Measurements from ENCODE around the gene DMD.

The DMD gene

DNA sequence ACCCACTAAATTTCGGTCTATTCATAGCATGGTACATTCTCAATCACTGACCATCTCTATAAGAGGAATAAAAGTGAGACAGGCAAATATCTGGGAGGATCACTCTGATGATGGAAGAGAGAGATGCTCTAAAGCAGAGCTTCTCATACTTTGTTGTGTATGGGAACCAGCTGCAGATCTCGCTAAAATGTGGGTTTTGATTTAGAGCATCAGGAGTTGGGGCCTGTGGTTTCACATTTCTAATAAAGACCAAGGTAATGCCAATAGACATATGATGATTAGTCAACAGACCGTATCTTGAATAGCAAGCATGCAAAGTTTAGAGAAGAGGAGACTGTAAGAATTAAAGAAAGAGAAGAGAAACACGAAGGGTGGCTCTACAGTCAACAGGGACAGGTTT, 2032.1 kb downstream of the DMD start:
- DNase-seq (ENCODE audit: low spot score): no peak

DNA sequence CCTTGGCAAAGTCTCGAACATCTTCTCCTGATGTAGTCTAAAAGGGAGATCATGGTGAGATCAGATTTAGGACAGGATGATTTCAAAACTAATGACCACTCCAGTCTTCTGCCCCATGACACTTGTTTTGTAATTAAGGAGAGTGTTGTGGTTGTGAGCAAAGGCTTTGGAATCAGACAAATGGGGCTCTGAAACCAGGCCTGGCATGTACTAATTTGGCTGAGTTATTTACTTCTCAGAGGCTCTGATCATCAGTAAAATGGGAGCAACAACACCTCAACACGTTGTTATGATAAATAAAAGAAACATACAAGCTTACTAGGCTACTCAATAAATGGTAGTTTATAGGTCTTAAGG, 2032.6 kb downstream of the DMD start:
- no peak for DNase-seq (ENCODE audit: low spot score)

DNA sequence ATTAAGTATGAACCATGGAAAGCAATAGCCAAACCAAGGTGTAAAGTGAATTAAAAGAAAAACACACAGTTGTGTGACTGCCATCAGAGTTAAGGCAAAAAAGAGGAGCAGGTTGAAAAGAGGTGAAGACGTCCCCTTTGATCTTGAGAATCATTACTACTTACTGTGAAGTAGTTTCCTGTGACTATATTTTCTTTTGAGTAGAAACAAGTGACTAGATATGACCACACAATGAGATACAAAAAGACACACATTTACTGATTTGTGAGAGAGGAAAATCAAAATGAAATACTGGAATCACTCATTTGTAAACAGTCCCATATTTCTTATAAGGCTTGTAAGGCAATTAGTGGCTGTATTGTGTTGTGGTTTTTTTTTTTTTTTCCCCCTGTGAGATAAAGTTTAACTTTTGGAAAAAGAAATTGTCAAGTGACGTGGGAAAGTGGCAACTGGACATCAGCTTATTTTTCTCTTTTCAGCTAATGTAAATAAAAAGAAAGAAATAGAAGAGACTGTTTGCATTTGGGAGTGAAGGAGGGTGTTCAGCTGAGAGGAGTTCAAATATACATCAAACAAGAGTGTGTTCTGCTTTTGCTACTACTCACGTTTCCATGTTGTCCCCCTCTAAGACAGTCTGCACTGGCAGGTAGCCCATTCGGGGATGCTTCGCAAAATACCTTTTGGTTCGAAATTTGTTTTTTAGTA, 2033.1 kb downstream of the DMD start:
- DNase-seq (ENCODE audit: low spot score): no peak

DNA sequence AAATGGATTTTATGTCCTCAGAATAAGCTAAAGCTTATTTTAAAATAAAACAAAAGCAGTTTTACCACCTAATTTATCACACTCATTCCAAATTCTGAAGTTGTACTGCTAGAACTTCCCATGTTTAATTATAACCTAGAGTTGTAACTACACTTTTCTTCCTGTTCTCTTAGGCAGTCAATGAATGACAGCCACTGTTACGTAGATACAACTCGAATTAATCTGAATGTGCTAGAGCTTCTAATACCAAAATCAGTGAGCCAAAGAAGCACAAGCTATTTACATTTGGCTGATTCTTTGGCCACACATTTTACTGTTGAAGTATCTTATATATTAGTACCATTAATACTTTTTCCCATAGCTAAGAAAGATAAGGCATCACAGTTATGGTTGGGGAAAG, 2040.6 kb downstream of the DMD start:
- DNase-seq (ENCODE audit: low spot score): no peak

DNA sequence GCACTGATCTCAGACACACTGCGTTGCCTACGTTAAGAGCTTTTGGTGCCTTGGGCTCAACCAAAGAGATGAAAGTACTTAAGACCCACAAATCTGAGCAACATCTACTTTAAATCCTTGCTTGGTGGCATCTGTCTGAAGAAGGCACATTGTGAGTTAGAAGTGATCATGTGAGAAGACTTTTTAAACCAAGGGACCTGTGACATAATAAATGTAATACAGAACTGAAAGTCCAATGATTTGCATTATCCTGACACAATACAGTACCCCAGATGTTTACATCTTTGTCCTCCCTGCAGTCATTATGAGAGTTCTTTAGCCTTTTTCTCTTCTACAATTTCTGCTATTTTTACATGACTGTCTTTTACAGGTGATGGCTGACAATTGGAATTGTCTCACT, 2042.8 kb downstream of the DMD start:
- DNase-seq (ENCODE audit: low spot score): no peak

DNA sequence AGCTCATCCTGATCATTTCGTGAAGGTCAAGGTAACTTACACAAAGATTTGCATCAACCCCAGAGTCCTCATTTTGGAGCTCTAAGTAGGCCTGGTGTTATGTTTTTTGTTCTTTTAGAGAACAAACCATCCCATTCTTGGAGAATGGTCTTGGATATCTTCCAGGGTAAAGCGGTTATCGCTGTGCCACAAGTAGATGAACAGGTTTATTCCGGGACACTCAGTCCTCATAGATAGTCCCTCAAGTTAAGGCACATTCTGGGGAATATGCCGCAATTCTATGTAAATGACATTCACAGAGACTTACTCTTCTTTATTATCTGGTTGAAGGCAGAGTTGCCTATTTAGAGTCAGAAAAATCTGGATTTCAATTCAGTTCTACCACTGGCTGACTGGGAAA, 2044.5 kb downstream of the DMD start:
- DNase-seq (ENCODE audit: low spot score): no peak

DNA sequence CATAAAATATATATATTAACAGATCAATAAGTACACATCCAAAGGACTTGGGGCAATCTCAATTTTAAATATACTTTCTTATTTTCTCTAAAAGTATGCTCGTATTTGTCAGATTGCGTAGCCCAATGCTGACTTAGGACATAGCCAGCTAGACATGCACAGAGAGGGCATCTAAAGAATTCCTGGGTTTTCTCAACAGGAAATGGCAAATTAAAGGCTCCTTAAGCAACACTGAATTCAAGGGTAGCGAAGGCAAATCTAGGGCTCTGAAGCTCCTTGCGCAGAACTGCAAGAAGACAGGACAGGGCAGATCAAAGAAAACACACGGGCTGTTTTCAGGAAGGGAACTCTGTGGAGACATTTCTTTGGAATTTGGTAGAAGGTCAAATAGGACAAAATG, 2044.9 kb downstream of the DMD start:
- DNase-seq (ENCODE audit: low spot score): no peak

DNA sequence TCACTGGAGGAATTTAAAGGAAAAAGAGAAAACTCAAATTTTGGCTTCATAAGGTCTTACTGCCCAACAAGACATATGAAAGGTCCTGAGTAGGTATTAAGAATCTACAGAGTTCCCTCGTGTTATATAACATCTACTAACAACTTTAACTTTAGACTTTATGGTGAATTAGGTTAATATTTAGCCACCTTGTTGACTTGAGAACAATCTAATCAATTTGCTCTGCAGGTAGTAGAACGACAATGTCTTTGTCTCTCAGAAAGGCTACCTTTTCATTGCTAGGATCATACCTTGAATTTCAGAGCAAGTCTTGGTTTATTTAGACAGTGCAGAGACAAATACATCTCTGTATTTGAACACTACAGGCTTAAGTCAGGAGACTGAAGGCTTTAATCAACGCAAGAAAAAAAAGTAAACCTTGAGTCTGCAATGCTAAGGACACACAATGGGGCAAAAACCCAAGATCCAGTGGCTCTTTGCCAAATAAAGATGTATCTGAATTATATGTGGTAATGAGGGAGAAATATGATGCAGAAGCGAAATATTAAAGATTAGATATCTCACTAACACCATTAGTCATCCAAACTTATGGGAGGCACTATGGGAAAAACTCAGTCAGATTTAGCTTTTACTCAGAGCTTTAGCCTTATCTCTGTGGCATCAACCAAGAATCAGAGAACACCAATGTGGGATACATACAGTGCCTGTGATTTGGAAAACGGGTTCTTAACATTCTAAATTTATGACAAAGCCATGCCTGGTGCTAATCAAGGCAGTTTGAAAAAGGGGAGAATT, 2045.9 kb downstream of the DMD start:
- no peak for DNase-seq (ENCODE audit: low spot score)

DNA sequence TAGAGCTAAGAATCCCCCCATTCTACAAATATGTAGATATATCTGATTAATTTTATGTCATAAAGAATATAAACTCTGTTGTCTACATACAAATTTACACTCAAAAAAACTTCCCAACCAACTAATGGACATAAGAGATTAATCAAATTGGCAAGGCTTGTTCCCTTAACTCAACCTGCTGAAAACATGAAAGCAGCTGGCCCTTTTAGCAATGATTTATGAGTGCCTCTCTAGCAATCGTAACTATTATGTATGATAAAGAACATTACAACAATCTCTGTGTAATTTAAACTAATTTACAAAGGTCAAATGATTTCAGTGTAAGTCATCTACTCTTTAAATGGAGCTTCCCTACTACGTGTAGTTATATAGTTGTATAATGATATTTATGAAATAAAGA, 2056.4 kb downstream of the DMD start:
- DNase-seq (ENCODE audit: low spot score): no peak

DNA sequence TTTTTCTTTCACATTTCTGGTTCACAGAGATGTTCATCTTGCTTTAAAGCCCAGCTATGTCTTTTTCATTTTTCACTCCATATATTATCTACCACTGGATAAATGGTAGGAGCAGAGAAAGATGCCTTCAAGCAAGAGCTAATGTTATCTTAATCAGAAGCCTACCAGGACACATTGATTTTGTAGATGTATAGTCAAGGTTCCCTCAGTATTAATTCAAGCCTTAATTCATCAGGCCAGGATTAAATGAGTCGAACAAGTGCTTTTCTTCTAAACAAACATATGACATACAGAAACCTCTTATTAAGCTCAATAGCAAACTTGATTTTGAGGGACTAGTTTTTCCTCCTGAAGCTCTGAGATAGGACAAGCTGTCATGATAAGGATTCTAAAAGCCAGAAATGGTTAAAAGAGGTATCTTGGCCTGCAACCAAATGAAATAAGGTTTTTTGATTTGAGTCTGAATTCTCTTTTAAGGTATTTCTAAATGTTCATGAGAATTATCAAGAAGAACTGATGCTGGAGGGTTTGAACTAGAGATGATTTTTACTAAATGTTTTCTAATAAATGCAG, 2057.8 kb downstream of the DMD start:
- no peak for DNase-seq (ENCODE audit: low spot score)

DNA sequence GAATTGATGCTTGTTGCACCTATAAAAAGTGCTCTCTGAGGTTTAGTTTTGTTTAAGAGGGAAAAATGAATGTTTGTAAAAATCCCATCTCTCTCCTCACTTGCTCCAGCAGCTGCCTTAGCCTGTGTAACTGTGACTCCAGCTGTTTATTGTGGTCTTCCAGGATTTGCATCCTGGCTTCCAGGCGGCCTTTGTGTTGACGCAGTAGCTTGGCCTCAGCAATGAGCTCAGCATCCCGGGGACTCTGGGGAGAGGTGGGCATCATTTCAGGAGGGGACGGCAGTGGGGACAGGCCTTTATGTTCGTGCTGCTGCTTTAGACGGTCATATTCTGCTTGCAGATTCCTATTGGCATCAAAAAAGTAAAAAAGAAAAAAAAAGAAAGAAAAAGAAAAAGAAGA, 2064.2 kb downstream of the DMD start:
- no peak for DNase-seq (ENCODE audit: low spot score)

DNA sequence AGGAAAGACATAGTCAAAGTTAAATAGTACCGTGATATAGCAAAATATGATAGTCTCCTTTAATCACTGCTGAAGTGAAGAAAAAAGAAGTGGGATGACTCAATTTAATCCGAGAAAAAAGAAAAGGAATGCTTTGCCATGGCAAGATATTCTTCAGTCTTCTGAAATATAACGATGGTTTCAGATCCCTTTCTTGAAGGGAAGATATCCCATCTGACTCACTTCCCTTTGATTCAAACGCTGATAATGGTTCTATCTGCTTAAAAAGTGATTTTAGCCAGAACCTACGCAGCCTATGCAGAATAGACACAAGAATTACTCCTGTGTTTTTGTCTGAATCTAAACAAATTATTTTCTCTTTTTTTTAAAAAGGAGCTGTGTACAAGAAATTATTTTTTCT, 2071.4 kb downstream of the DMD start:
- no peak for DNase-seq (ENCODE audit: low spot score)

DNA sequence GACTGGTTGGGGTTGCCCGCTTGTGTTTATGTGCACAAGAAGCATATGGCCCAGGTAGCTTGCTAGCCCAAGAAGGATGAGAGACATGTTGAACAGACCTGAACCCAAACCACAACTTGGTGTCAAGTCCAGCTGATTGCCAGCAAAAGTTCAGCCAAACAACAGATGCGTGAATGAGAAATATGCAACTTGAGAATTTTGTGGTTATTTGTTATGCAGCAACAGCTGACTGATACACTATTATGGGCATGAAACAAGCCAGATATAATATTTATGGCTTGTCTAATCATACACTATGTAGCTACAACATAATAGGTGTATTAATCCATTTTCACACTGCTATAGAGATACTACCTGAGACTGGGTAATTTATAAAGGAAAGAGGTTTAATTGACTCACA, 2073.2 kb downstream of the DMD start:
- no peak for DNase-seq (ENCODE audit: low spot score)

DNA sequence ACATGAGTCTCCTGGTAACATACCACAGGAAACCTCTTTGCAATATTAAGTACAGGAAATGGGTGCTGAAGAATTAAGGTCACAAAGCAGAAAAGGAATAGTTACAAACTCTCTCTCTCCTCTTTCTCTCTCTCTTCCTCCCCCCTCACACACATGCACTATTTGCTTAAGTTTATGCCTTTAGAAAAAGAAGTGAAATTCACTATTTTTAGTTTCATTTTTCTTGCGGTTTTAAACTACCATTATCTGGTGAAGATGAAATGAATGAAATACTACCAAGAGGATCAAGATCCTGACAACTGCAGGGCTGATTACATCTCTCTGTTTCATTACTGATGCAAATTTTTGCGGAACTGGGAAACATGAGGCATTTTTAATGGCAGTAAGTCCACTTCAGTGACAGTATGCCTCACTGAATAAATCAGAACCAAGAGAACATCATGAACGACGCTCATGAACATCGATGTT, 2075.2 kb downstream of the DMD start:
- DNase-seq (ENCODE audit: low spot score): no peak

DNA sequence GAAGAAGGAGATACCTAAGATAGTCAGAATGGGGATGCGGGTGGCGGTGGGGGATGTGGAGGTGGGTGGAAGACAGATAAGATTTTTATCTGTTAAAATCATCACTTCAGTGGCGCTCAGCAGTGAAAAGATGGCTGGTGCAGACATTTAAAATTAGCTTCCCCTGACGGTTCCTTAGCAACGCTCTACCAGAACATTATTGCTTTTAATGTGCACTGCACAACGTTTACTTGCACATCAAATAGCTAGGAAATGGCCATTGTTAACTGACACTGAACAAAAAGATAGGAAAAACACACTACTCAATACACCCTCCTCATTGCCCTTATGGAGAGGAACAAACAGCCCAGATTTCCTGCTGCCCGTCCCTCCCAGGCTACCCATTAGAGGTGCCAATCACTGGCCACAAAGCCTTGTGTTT, 2078.5 kb downstream of the DMD start:
- DNase-seq (ENCODE audit: low spot score): no peak

DNA sequence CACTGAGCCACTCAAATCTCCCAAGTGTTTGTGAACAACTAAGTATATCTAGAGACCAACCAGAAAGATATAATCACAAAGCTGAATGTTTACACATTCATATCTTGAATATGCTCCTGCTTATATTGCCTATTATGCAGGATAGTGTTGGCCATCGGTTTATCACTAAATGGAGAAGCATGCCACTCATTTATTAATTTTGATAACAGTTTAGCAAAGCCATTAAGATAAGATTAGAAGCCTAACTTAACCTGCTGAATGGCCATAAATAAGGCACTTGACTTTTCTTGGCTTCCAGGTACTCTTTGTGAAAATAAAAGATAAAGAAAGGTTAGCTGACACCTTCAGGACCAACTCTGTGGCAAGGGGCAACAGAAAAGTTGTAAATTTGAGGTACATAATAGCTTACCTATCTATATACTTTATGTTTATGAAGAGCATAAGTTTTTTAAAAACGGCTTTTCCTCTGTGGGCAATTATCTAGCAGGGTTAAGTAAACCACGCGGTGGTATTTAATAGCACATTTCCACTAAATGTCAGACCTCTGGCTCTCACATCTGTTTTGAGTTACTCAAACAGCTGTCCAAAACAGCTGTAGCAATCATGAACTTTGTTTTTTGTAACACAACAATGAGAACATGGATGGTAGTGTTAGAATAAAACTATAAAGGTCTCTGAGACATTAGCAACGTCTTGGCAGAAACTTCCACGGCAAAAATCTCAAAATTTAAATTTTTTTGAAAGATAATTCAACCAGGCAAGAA, 2080.7 kb downstream of the DMD start:
- no peak for DNase-seq (ENCODE audit: low spot score)

DNA sequence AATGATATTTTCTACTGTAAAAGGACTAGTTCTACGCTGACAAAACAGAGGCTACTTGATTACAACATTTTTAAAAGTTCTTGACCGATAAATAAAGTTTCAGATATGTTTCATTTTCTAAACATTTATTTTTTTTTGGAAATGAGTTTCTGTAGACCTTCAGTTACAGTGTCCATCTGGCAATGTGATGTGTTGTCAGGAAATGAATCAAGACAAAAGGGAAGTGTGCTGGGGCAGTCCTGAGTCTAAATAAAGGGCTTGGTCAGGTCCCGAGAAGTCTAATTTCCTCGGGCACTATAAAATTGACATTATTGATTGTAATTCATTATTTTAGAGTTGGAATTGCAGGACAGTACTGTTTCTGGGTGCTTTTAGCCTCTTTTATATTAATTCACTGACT, 2082.5 kb downstream of the DMD start:
- no peak for DNase-seq (ENCODE audit: low spot score)

DNA sequence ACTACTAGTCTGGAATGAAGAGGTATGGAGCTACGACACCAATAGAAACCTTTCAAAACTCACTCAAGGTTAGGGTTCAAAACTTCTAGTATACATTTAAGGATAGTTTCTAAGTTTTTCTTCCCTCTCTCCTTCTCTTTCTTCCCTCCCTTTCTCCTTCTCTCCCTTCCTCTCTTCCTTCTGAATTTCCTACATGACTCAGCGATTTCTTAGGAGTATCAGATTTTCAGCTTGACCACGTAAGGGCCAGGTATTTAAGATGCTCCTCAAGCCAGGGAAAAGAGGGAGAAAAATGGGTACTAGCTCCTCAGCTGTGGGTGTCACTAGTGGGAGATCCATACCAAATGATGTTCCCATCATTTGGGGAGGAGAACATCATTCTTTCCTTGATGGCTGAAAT, 2083.6 kb downstream of the DMD start:
- DNase-seq (ENCODE audit: low spot score): no peak

DNA sequence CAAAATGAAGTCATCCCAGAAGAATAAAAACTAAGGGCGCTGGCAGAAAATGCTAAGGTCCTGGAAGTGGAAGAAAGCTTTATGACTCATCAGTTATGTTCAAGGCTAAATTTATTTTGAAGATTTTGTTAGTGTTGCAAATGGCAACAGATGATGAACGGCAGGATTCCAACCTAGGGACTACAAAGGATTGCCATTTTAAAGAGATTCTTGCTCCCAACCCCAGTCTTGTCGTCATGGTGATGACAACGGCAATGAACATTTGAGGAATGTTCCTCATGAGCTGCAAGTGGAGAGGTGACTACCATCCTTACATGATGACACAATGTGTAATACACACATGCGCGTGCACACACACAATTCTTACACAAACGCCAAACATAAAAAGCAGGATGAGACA, 2085.1 kb downstream of the DMD start:
- no peak for DNase-seq (ENCODE audit: low spot score)

DNA sequence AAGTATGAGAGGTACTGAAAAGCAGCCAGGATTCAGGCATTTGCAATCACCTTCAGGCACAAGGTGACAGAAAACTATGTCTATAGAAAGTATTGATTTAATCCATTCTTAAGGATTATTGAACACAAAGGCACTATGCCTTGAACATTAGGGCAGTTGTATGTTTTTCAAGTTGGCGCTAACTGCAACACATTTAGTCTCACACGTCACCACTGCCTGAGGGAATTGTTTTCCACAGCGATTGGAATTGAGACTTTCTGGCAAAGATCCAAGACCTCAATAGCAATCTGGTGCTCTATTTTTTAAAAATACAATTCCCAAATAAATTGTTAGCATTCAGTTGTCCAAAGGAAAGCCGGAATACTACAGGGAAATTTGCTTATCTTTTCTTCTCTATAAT, 2086.8 kb downstream of the DMD start:
- no peak for DNase-seq (ENCODE audit: low spot score)

DNA sequence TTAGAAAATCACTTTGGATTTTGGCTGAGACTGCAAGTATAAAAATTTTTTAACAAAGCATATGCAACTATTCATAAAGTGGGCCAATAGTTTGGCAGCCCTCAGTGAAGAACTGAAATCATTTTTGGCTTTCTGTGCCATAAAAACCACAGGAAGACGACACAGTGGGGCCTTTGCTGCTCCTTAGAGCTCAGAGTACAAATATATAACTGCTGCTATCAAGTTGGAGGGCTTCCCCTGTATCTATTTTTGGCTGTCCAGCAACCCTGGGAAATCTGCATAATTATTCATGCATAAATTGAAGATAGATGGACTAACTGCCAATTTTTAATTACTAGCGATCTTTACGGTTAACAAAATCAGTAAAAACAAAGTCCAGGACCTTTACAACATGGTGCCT, 2088.0 kb downstream of the DMD start:
- no peak for DNase-seq (ENCODE audit: low spot score)

DNA sequence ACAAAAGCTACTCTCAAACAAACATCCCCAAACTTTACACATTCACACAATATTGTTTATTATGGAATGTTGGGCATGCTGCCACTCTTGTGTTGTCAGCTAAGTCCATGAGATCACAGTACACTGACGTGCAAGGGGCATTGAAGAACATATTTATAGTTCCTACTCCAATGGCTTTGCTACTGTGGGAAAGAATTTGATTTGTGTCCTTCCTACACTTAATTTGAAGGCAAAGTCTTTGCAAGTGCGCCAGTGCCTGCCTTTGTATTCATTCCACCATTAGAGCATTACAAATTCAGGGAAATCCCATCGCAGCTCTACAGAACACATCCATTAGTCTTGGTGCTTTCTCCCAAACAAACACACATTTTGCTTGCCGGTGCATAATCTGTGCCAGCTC, 2094.1 kb downstream of the DMD start:
- DNase-seq (ENCODE audit: low spot score): no peak

DNA sequence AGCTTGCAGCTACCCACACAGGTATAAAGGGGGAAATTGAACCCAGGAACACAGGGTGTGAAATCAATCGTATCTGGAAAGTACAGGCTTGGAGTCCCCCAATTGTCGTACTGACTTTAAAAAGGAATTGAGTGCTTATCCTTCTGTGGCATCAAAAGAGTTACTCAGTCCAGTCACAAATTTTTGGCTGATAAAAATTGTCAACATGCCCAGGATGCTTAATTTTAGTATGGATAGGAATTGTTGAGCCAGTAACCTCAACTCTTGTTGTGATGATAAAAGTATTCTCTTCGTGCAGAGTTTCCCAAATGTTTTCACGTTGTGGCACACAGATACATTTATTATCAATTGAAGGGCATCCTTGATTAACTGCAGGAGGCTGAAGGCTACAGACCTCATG, 2096.0 kb downstream of the DMD start:
- no peak for DNase-seq (ENCODE audit: low spot score)

Data from globus pallidus (tissue), 1 donor.